ENCODE results near the gene TUBB2A. TPM values are rescaled to one million over a fixed set of nuclear protein-coding genes. Genes with fewer than 3 reads are reported as not detected.
"Not testable (repeated sequence)": the region's sequence is repeated elsewhere in the genome, so short reads cannot be mapped to it uniquely, and the experiment has no call there.

The TUBB2A gene
- total RNA-seq, 1 donor from 2014 or later = 401 TPM

DNA sequence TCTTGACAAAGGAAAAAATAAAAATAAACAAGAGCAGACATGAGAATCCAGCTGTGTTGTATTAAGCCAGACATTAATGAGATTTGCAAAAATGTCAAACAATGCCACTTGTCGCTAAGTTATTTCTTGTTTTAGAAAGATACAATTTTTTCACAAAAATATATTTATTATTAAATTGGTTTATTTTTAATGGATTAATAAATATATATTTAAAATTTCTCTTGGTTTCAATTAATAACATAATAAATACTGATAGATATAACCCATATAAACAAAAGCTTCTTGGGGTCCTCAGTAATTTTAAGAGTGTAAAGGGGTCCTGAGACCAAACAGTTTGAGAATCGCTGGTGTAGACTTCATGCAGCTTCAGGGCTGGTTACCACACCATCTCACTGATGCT lies 44.0 kb upstream of the TUBB2A start:
- DNase-seq (ENCODE audit: low read depth) = no peak
- no peak for FAIRE-seq
- no peak overlapping the region for H3K4me3 ChIP-seq (ENCODE audit: insufficient read depth, low read depth, low read length)
- H3K4me1 ChIP-seq (ENCODE audit: insufficient read depth, low read length) = peaks cover 9% of the 10 kb centered on the region
- H4K20me1 ChIP-seq (ENCODE audit: insufficient read depth, low read length) = no peaks in the 10 kb centered on the region
- H3K4me1 Mint-ChIP-seq (ENCODE audit: low read depth, unreplicated experiment) = peaks cover 21% of the 10 kb centered on the region
- no peak overlapping the region for H3K4me3 Mint-ChIP-seq (ENCODE audit: unreplicated experiment)
- H3K27me3 Mint-ChIP-seq (ENCODE audit: low read depth, unreplicated experiment) = no peaks in the 10 kb centered on the region
- no peak for TF ChIP-seq EZH2 (IDR thresholded peaks at IDR 0.05; ENCODE audit: insufficient read depth, low read length)
- no peaks in the 10 kb centered on the region for H3K27me3 ChIP-seq (ENCODE audit: insufficient read depth, low read length)
- H3K9me3 Mint-ChIP-seq (ENCODE audit: unreplicated experiment) = peaks cover 4% of the 10 kb centered on the region
- H3K27ac Mint-ChIP-seq (ENCODE audit: unreplicated experiment) = no peak overlapping the region
- H2AFZ ChIP-seq (ENCODE audit: low read depth, low read length) = no peak overlapping the region
- H3K79me2 ChIP-seq (ENCODE audit: insufficient read depth, low read length) = no peaks in the 10 kb centered on the region
- no peak overlapping the region for H3K27ac ChIP-seq (ENCODE audit: low read depth, low read length)
- peaks cover 2% of the 10 kb centered on the region for H3K36me3 Mint-ChIP-seq (ENCODE audit: low read depth, unreplicated experiment)
- H3K9ac ChIP-seq (ENCODE audit: low read length) = no peak overlapping the region
- H3K4me2 ChIP-seq (ENCODE audit: low read length) = no peak overlapping the region
- no peaks in the 10 kb centered on the region for H3K9me3 ChIP-seq (ENCODE audit: insufficient read depth, low read depth, low read length)
- no peaks in the 10 kb centered on the region for H3K36me3 ChIP-seq (ENCODE audit: insufficient read depth, low read length)

DNA sequence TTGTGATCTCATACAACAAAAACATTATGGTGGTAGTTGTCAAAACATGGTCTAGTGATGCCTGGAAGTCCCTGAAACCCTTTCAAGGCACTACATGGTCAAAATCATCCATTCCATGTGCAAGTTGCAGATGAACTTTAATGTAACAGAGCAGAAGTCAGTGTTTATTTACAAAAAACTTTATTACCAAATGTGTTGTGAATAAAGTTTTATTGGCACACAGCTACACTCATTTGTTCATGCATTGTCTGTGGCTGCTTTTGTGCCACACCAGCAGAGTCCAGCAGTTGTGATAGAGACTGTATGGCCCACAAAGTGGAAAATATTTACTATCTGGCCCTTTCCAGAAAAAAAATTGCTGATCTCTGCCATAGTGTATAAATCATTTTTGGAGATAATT lies 43.3 kb upstream of the TUBB2A start:
- Mint-ChIP-seq H3K9me3 (ENCODE audit: unreplicated experiment) (peaks cover 4% of the 10 kb centered on the region), H3K27me3 (ENCODE audit: low read depth, unreplicated experiment) (no peaks in the 10 kb centered on the region), H3K36me3 (ENCODE audit: low read depth, unreplicated experiment) (peaks cover 2% of the 10 kb centered on the region), H3K27ac (ENCODE audit: unreplicated experiment) (no peak overlapping the region), H3K4me3 (ENCODE audit: unreplicated experiment) (no peak overlapping the region), H3K4me1 (ENCODE audit: low read depth, unreplicated experiment) (peaks cover 14% of the 10 kb centered on the region)
- no peak overlapping the region for H2AFZ ChIP-seq (ENCODE audit: low read depth, low read length)
- H3K79me2 ChIP-seq (ENCODE audit: insufficient read depth, low read length) = no peaks in the 10 kb centered on the region
- no peak overlapping the region for H3K4me3 ChIP-seq (ENCODE audit: insufficient read depth, low read depth, low read length)
- no peaks in the 10 kb centered on the region for H4K20me1 ChIP-seq (ENCODE audit: insufficient read depth, low read length)
- no peak for FAIRE-seq
- H3K4me1 ChIP-seq (ENCODE audit: insufficient read depth, low read length) = peaks cover 2% of the 10 kb centered on the region
- no peaks in the 10 kb centered on the region for H3K27me3 ChIP-seq (ENCODE audit: insufficient read depth, low read length)
- H3K36me3 ChIP-seq (ENCODE audit: insufficient read depth, low read length) = no peaks in the 10 kb centered on the region
- no peak overlapping the region for H3K9ac ChIP-seq (ENCODE audit: low read length)
- no peak overlapping the region for H3K4me2 ChIP-seq (ENCODE audit: low read length)
- H3K27ac ChIP-seq (ENCODE audit: low read depth, low read length) = no peak overlapping the region
- H3K9me3 ChIP-seq (ENCODE audit: insufficient read depth, low read depth, low read length) = no peaks in the 10 kb centered on the region
- TF ChIP-seq EZH2 (IDR thresholded peaks at IDR 0.05; ENCODE audit: insufficient read depth, low read length) = no peak
- TF ChIP-seq, protein P1, sequence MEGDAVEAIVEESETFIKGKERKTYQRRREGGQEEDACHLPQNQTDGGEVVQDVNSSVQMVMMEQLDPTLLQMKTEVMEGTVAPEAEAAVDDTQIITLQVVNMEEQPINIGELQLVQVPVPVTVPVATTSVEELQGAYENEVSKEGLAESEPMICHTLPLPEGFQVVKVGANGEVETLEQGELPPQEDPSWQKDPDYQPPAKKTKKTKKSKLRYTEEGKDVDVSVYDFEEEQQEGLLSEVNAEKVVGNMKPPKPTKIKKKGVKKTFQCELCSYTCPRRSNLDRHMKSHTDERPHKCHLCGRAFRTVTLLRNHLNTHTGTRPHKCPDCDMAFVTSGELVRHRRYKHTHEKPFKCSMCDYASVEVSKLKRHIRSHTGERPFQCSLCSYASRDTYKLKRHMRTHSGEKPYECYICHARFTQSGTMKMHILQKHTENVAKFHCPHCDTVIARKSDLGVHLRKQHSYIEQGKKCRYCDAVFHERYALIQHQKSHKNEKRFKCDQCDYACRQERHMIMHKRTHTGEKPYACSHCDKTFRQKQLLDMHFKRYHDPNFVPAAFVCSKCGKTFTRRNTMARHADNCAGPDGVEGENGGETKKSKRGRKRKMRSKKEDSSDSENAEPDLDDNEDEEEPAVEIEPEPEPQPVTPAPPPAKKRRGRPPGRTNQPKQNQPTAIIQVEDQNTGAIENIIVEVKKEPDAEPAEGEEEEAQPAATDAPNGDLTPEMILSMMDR (IDR thresholded peaks at IDR 0.05; ENCODE audit: insufficient read depth, low read depth, low read length) = no peak
- no peak for DNase-seq (ENCODE audit: low read depth)

DNA sequence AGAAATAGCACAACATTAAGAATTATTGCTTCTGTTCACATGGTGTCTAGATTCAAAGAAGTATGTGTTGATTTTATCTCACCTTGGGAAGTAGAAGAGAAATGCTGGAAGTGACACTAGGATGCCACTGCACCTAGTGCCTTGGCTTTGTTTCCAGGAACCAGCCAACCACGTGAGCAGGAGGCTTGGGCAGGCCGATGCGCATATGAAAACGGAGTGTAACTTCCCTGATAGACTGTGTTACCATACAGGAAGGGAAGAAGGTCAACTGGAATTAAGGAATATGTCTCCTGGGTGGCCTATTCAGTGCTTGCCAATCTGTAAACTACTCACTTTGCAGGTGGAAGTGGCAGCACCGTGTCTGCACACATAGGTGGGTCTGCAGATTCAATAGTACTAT lies 42.0 kb upstream of the TUBB2A start:
- no peaks in the 10 kb centered on the region for H3K36me3 Mint-ChIP-seq (ENCODE audit: low read depth, unreplicated experiment)
- Histone ChIP-seq H3K27me3 (ENCODE audit: insufficient read depth, low read length) (no peaks in the 10 kb centered on the region), H3K4me1 (ENCODE audit: insufficient read depth, low read length) (peaks cover 10% of the 10 kb centered on the region), H3K9ac (ENCODE audit: low read length) (no peak overlapping the region), H3K9me3 (ENCODE audit: insufficient read depth, low read depth, low read length) (no peaks in the 10 kb centered on the region), H3K27ac (ENCODE audit: low read depth, low read length) (no peak overlapping the region), H3K4me3 (ENCODE audit: insufficient read depth, low read depth, low read length) (no peak overlapping the region), H3K36me3 (ENCODE audit: insufficient read depth, low read length) (no peaks in the 10 kb centered on the region), H4K20me1 (ENCODE audit: insufficient read depth, low read length) (no peaks in the 10 kb centered on the region), H3K4me2 (ENCODE audit: low read length) (no peak overlapping the region), H3K79me2 (ENCODE audit: insufficient read depth, low read length) (no peaks in the 10 kb centered on the region), H2AFZ (ENCODE audit: low read depth, low read length) (no peak overlapping the region)
- H3K4me3 Mint-ChIP-seq (ENCODE audit: unreplicated experiment) = no peak overlapping the region
- FAIRE-seq (no peak), DNase-seq (ENCODE audit: low read depth) (no peak)
- no peaks in the 10 kb centered on the region for H3K27me3 Mint-ChIP-seq (ENCODE audit: low read depth, unreplicated experiment)
- peaks cover 12% of the 10 kb centered on the region for H3K4me1 Mint-ChIP-seq (ENCODE audit: low read depth, unreplicated experiment)
- no peak for TF ChIP-seq EZH2 (IDR thresholded peaks at IDR 0.05; ENCODE audit: insufficient read depth, low read length)
- TF ChIP-seq, protein P1 (IDR thresholded peaks at IDR 0.05; ENCODE audit: insufficient read depth, low read depth, low read length) = no peak
- H3K27ac Mint-ChIP-seq (ENCODE audit: unreplicated experiment) = no peak overlapping the region
- peaks cover 4% of the 10 kb centered on the region for H3K9me3 Mint-ChIP-seq (ENCODE audit: unreplicated experiment)

DNA sequence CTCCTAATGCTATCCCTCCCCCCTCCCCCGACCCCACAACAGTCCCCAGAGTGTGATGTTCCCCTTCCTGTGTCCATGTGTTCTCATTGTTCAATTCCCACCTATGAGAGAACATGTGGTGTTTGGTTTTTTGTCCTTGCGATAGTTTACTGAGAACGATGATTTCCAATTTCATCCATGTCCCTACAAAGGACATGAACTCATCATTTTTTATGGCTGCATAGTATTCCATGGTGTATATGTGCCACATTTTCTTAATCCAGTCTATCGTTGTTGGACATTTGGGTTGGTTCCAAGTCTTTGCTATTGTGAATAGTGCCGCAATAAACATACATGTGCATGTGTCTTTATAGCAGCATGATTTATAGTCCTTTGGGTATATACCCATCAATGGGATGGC lies 40.4 kb upstream of the TUBB2A start:
- peaks cover 17% of the 10 kb centered on the region for H3K4me1 ChIP-seq (ENCODE audit: insufficient read depth, low read length)
- not testable (repeated sequence) for H4K20me1 ChIP-seq (ENCODE audit: insufficient read depth, low read length); H3K27ac Mint-ChIP-seq (ENCODE audit: unreplicated experiment); DNase-seq (ENCODE audit: low read depth); H3K4me3 ChIP-seq (ENCODE audit: insufficient read depth, low read depth, low read length); FAIRE-seq; H3K27me3 ChIP-seq (ENCODE audit: insufficient read depth, low read length); H3K4me3 Mint-ChIP-seq (ENCODE audit: unreplicated experiment); H2AFZ ChIP-seq (ENCODE audit: low read depth, low read length); H3K36me3 ChIP-seq (ENCODE audit: insufficient read depth, low read length); H3K79me2 ChIP-seq (ENCODE audit: insufficient read depth, low read length); H3K9me3 ChIP-seq (ENCODE audit: insufficient read depth, low read depth, low read length); H3K4me1 Mint-ChIP-seq (ENCODE audit: low read depth, unreplicated experiment); H3K4me2 ChIP-seq (ENCODE audit: low read length); H3K27ac ChIP-seq (ENCODE audit: low read depth, low read length); H3K36me3 Mint-ChIP-seq (ENCODE audit: low read depth, unreplicated experiment); H3K27me3 Mint-ChIP-seq (ENCODE audit: low read depth, unreplicated experiment); H3K9me3 Mint-ChIP-seq (ENCODE audit: unreplicated experiment); H3K9ac ChIP-seq (ENCODE audit: low read length)

All from astrocyte (in vitro differentiated cells and primary cell).